Measurements from ENCODE around the gene HS3ST5. TPM values are rescaled to one million over a fixed set of nuclear protein-coding genes. Genes with fewer than 3 reads are reported as not detected.

The HS3ST5 gene
- total and polyA plus RNA-seq, 7 donors: 0.28 to 1.1 (median 0.36) TPM; not detected in 2

DNA sequence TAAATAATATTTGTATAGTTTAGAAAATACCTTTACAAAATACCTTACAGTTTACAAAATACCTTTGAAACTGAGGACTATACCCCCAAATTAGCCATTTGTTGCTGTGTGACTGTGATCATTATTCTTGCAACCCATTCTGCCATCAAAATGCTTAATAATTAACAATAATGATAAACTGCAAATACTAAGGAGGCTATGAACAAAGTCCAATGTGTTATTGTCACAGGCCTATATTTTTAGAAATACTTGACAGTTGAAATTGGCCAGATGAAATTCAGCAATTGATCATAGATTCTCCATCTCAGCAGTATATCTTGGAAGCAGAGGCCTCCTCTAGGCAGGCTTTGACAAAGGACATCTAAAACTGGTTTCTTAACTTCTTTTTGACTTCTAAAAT is 178.6 kb downstream of the HS3ST5 start:
- TF ChIP-seq POLR2AphosphoS5 (IDR thresholded peaks at IDR 0.05) (no peak), POLR2A (IDR thresholded peaks at IDR 0.05) (no peak), EP300 (IDR thresholded peaks at IDR 0.05) (no peak)
- TF ChIP-seq, protein P1, sequence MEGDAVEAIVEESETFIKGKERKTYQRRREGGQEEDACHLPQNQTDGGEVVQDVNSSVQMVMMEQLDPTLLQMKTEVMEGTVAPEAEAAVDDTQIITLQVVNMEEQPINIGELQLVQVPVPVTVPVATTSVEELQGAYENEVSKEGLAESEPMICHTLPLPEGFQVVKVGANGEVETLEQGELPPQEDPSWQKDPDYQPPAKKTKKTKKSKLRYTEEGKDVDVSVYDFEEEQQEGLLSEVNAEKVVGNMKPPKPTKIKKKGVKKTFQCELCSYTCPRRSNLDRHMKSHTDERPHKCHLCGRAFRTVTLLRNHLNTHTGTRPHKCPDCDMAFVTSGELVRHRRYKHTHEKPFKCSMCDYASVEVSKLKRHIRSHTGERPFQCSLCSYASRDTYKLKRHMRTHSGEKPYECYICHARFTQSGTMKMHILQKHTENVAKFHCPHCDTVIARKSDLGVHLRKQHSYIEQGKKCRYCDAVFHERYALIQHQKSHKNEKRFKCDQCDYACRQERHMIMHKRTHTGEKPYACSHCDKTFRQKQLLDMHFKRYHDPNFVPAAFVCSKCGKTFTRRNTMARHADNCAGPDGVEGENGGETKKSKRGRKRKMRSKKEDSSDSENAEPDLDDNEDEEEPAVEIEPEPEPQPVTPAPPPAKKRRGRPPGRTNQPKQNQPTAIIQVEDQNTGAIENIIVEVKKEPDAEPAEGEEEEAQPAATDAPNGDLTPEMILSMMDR (IDR thresholded peaks at IDR 0.05): no peak
- Histone ChIP-seq H3K27me3 (no peaks in the 10 kb centered on the region), H3K36me3 (no peaks in the 10 kb centered on the region), H3K27ac (no peak overlapping the region), H3K9me3 (no peaks in the 10 kb centered on the region), H3K4me1 (peaks cover 0 to 7% (median 3%) of the 10 kb centered on the region in 4 donors), H3K4me3 (no peak overlapping the region)
- DNase-seq: no peak
- intact Hi-C loops (cut with DNase I): no loop called here

DNA sequence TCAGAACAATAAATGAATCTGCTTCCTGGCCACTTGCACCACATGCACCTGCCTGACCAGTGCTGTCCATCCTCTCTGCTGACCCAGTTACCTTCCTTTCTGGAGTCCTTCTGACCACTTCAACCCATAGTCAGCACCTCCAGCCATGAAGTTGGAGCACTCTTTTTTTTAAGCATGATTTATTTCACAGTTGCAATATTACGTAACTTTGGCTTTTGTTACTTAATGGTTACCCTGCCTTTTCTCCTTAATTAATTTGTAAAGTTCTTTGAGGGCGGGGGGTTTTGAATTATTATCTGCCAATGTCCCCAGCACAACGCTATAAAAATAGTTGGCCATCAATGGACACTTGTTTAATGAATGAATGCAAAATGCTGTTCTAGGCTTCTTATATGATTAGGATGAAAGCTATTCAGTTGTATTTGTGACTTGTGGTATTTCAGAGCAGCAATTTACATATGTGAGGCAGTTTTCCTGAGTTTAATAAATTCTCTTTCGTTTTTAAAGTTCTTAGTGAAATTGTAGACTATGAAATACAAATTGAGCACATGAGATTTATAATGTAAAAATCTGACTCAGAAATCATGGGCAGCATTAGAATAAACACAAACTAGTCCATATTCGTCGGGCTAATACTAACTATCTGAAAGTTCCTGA is 180.0 kb downstream of the HS3ST5 start:
- H3K4me1 ChIP-seq: peaks cover 0 to 21% (median 13%) of the 10 kb centered on the region in 4 donors
- H3K27me3 ChIP-seq: no peaks in the 10 kb centered on the region
- no peak overlapping the region for H3K27ac ChIP-seq
- TF ChIP-seq POLR2A (IDR thresholded peaks at IDR 0.05) (no peak), POLR2AphosphoS5 (IDR thresholded peaks at IDR 0.05) (no peak), EP300 (IDR thresholded peaks at IDR 0.05) (no peak)
- TF ChIP-seq, protein P1 (IDR thresholded peaks at IDR 0.05): no peak
- no peak overlapping the region for H3K4me3 ChIP-seq
- H3K36me3 ChIP-seq: no peaks in the 10 kb centered on the region
- H3K9me3 ChIP-seq: no peaks in the 10 kb centered on the region
- WGBS, 2 donors: 85 to 91% methylated on average over 6 of the region's 6 CpGs
- DNase-seq: no peak
- intact Hi-C loops (cut with DNase I): no loop called here

DNA sequence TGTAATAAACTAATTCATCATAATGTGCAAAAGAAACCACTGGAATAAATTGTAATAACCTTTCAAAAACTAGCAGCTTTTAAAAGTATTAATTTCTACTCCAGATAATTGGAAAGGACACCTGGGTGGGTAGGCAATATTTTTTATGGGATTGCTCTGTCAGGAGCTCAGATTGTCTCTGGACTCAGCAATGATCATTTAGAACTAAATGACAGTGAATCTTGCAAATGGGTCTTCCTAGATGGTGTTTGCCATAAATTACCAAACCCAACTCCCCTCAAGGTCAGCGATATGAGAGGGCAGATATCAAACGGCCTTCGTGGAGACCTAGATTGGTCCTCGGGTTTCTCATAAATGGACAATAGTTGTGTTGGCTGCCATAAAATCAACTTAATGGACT is 181.9 kb downstream of the HS3ST5 start:
- Histone ChIP-seq H3K36me3 (no peaks in the 10 kb centered on the region), H3K9me3 (no peaks in the 10 kb centered on the region), H3K27me3 (no peaks in the 10 kb centered on the region), H3K4me3 (no peak overlapping the region), H3K27ac (no peak overlapping the region), H3K4me1 (peaks cover 0 to 26% (median 13%) of the 10 kb centered on the region in 4 donors)
- 82 to 83% methylated on average over 4 of the region's 4 CpGs for WGBS, 2 donors
- TF ChIP-seq POLR2A (IDR thresholded peaks at IDR 0.05): no peak
- TF ChIP-seq EP300 (IDR thresholded peaks at IDR 0.05): no peak
- TF ChIP-seq, protein P1 (IDR thresholded peaks at IDR 0.05): no peak
- no peak for TF ChIP-seq POLR2AphosphoS5 (IDR thresholded peaks at IDR 0.05)
- intact Hi-C loops (cut with DNase I): no loop called here
- DNase-seq: no peak

DNA sequence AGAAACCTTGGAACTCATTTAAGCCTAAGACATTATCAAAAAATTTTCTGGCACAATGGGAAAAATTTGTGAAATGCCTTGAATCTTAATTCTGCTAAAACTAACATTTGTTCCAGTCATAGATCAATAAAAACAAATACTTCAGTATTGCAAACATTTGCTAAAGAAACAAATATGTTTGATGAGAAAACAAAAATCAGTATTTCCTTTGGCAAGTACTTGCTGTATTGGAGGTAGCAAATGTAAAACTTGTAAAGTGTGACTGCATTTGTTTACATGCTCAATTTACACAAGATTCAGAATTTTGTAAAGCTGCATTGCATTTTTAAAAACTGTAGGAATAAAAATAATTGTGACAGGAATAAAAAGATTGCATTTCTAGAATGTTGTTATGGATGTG is 183.1 kb downstream of the HS3ST5 start:
- Histone ChIP-seq H3K4me3 (no peak overlapping the region), H3K36me3 (no peaks in the 10 kb centered on the region), H3K27me3 (no peaks in the 10 kb centered on the region), H3K27ac (no peak overlapping the region), H3K4me1 (peaks cover 0 to 26% (median 13%) of the 10 kb centered on the region in 4 donors), H3K9me3 (no peaks in the 10 kb centered on the region)
- no peak for DNase-seq
- TF ChIP-seq EP300 (IDR thresholded peaks at IDR 0.05): no peak
- TF ChIP-seq POLR2A (IDR thresholded peaks at IDR 0.05): no peak
- no peak for TF ChIP-seq POLR2AphosphoS5 (IDR thresholded peaks at IDR 0.05)
- TF ChIP-seq, protein P1 (IDR thresholded peaks at IDR 0.05): no peak
- intact Hi-C loops (cut with DNase I): no loop called here

Measured in sigmoid colon (tissue), 7 donors.